EH (cell line): ENCODE data around the gene LAMTOR3.

Experiments used
- DNase-seq: peaks from one replicate; pipeline ENCODE4 v3.0.0-alpha.2; 2015; ENCODE audit warnings: low read depth

Gene LAMTOR3, protein sequence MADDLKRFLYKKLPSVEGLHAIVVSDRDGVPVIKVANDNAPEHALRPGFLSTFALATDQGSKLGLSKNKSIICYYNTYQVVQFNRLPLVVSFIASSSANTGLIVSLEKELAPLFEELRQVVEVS

DNA sequence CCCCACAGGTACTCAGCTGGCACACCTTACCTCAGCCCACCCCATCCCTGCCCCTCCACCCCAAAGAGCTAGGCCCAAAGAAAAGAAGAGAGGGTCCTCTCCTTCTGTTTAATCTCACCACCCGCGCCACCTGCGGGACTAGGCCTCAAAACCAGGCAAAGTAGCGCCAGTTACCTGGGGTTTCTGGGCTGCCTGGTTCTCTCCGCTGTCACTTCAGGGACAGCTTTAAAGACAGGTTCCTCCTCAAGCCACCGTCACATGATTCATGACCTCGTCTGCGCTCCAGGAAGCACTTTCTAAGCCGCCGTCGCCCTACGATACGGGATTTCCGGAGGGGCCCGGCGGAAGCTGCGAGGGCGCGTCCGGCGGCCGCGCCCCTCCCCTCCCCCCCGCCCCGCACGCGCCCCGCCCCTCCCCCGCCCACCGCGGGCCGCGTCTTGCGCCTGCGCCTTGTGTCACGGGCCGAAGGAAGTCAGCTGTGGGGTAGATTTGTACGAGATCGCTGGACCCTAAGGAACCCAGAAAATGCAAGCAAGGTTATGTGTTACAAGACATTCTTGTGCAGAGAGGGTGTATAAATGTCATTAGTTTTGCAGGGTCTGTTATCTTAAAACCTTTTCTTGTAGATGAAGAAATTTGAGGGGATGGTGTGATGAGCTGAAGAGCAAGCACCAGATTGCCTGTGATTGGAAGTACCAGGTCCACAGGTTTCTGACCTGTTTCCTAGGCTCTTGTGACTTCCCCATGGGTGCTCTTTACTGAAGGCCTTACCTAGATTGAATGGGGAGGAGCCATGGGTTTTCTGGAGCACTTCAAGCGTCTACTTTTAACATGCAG is at the start of gene LAMTOR3:
LAMTOR3 (minus strand) TSS at position 267 of the 837 bp plus-strand sequence. CDS start 464 bp downstream, outside the sequence.
- peak; percentile 92 for DNase-seq

DNA sequence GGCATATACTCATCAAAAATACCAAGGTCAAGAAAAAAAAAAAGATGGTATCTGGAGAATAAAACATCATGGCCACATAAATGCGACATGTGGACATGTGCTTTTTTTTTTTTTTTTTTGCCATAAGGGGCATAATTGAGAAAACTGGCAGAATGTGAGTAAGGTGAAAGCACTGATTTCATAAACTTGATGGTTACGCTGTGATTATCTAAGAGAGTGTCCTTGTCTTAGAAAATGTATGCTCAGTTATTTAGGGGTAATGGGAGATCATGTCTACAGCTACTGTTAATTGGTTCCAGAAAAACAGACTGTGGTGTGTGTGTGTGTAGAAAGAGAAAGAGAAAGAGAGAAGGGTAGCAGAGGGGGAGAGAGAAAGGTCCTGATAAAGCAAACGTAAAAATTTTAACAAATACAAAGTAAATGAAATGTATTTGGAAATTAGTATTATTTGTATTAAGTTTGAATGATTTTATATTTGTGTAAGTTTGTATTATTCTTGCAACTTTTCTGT is 44.1 kb upstream of the LAMTOR3 start:
- no peak for DNase-seq

DNA sequence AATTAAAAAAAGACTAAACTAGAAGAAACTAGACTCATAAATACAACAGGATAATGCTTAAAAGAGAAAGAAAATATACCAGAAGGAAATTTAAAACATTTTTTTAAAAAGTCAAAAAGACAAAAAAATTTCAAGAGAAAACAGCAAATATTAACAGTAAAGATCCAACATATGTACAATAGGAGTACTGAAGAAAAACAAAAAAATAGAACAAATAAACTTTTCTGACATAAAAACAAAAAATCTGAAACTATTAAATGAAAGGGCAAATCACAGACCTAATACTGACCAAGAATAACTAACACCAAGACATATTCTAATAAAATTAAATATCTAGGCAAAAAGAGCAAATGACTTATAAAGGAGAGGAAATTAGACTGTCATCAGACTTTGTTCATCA is 40.7 kb upstream of the LAMTOR3 start:
- no peak for DNase-seq

DNA sequence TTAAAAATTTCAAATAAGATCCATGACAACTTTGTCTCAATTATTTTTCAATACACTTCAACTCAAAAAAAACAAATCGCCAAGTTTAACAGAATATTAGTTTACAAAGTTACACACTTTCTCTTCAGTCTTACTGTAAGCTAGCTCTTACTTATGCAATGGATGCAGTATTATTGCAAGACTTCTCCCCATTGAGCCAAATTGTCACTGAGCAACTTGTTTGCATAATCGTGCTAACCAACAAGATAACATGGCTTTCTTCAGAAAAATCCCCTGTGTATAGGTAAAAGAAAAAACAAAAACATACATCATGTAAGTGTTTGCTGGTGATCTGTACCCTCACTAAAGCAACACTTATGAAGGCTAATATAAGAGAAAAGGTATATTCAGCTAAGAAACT is 33.3 kb upstream of the LAMTOR3 start:
- no peak for DNase-seq

DNA sequence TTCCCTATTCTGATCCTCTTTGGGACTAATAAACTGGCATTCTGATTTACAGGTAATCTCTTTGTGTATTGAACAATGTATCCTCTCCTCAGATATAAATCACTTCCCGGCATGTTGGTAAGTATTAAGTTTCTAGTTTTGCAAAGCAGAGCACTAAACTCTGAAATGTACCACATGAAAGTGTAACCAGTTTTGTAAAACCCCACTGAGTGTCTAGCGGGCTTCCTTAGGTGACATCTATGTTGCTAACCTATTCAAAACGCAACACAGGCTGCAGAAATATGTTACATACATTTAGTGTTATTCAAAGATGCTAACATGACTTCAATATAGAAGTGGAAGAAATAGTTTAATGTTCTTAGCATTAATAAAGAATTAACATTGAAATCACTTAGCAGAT is 26.9 kb upstream of the LAMTOR3 start:
- DNase-seq, result no peak

DNA sequence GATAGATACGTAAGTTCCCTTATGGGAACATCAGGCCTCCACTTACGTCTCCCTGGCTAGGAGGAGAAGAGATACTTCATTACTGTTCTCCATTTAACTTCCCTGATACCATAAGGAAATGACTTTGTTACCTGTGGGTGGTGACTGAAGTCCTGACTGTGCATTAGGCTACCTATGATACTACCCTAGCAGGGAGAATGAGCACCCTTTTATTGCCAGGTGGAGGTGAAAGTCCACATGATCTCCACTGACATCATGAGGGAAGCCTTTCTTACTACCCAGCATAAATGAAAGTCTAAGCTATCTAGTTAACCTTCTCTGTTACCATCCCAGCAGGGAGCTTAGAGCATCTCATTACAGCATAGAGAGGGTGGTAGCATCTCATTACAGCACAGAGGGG is 24.4 kb upstream of the LAMTOR3 start:
- DNase-seq, result no peak

DNA sequence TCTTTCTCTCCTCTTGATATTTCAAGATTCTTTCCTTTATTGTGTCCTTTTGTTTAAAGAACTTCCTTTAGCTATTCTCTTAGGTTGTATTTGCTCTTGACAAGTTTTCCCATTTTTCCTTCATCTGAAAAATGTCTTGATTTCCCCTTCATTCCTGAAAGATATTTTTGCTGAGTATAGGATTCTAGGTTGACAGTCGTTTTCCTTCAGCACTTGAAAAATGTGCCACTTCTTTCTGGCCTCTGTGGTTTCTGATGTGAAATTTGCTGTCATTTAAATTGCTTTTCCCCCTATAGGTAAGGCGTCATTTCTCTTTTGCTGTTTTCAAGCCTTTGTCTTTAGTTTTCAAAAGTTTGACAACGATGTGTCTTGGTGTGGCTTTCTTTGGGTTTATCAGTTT is 23.3 kb upstream of the LAMTOR3 start:
- DNase-seq, result no peak

DNA sequence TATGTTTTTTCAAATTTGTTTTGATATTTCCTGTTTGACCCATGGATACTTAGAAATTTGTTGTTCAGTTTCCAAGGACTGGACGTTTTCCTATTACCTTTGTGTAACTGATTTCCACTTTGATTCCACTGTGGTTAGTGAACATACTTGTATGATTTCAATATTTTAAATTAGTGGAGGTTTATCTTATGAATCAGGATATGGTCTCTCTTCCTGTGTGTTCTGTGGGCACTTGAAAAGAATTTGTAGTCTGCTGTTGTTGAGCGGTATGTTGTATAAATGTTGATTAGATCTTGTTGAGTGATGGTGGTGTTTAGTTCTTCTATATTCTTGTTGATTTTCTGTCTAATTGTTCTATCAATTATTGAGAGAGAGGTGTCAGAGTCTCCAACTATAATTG is 21.2 kb upstream of the LAMTOR3 start:
- DNase-seq, result no peak

DNA sequence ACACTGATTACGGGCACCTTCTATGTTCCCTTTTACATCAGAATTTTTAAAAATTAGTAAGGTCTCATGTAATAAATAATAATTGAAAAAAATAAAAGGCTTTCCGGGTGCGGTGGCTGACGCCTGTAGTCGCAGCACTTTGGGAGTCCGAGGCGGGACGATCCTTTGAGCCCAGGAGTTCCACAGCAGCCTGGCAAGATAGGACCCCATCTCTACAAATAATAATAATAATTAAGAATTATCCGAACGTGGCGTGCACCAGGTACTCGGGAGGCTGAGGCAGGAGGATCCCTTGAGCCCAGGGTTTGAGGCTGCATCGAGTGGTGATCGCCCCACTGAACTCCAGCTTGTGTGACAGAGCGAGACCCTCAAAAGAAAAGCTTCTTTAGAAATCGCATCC is 771 bp upstream of the LAMTOR3 start:
- DNase-seq, result no peak

DNA sequence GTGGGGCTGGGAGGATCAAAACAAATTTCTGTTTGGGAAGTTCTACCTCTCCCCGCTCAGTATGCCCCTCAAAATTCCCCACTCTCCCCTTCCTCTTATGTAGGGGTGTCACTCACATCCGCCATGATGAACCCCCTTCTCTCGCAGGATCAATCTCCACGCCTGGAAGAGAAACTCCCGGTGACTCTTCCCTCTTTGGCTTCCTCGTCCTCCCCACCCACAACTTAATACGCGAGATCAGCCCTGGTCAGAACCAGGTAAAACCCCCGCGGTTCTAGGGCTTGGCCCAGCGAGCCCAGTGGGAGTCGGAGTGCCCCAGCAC is 427 bp downstream of the LAMTOR3 start:
- DNase-seq, result no peak

DNA sequence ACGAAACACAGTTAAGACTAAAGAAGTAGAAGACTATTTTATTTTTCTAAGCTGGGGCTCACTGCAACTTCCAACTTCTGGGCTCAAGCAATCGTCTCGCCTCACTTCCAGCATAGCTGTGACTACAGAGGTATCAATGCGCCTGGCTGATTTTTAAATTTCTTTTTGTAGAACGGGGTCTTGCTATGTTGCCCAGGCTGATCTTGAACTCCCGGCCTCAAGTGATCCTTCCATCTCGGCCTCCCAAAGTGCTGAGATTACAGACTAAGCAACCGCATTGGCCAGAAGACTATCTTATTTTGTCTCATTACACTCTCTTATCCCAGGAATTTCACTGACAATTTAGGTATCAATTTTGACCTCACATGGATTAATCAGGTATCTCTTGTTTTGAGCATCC is 1.2 kb downstream of the LAMTOR3 start:
- no peak for DNase-seq

DNA sequence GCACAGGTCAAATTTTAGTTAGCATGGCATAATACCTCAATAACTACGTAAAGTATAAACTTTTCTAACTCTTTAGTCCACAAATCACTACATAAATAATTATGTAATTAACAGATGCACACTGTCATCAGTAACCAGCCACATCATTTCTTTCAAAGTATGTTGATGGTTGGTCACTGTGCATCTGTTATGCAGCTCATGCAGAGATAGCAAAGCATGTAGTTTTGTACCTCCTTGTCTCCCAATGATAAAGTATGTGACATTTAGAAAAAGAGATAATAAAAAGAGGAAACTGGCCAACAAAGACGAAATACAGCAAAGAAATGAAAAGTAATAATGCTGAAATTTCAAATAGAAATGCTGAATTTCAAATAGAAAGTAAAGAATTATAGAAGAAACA is 2.9 kb downstream of the LAMTOR3 start:
- DNase-seq, result no peak

DNA sequence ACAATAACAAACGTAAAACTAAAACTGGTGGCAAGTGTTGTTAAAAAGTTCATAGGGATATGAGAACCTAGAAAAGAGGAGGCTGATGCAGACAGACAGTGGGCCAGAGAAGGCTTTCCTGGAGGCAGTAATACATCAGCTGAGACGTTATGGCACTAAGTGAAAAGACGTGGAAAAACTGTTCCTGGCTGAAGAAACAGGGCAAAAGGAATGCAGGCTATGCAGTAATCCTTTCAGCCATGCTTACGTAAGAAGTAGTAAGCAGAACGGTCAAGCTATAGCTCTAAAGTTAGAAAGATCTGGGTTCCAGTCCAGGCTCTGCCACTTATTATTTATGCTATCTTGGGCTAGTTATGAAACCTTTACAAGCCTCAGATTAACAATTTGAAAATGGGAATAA is 6.4 kb downstream of the LAMTOR3 start:
- peak; percentile 38 for DNase-seq

DNA sequence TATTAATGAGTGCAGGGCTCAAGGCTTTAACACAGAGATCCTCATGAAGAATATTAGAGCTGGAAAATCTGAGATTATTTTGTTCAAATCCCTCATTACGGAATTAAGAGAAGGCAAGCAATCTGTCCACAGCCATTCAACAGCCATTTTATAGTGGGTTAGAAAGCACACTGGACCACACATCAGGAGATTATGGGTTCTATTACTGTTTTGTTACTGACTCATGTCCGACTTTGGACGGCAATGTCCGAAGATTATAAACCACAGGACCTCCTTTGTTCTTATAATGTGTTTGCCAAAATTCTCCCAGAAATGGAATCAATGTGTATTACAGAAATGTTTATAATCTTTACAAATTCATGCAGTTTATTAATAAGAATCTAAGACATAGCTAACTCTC is 8.1 kb downstream of the LAMTOR3 start:
- DNase-seq, result peak; percentile 41

DNA sequence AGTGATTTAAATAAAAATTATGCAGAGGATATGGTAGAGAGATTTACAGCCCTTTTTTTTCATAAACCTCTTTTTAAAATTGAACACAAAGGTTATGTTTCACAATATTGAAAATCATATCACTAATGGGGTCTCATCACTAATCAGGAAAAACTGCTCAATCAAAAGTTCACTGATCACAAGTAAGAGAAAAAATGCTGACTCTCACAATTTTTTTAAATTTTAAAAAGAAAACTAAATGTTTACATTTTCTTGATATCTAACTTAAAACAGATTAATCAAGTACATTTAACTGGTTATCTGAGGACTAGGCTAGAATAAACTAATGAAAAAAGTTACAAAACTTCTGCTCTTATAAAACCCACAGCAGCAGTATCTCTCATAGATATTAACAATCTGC is 8.5 kb downstream of the LAMTOR3 start:
- DNase-seq, result no peak

DNA sequence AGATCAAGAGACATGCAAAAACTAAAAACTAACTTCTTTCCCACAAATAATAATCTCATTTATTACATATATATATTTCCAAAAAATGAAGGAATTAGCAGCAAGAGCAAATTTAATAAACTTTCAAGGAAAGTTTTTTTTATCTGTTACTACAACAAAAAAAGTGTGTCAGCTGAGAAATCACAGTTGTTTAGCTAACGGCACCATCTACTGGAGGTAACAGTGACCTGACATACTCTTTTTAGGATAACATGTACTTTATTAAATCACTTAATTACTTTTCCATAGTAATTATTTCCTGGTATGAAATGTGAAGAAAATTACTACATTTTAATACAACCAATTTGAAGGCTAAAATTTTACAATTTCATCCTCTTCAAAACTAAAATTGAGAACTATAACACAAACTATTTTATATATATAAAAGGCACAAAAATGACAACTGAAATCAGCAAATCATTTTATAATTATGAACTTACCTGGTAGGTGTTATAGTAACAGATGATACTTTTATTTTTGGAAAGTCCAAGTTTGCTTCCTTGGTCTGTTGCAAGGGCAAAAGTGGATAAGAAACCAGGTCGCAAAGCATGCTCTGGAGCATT is 9.1 kb downstream of the LAMTOR3 start:
- DNase-seq, result peak; percentile 53

DNA sequence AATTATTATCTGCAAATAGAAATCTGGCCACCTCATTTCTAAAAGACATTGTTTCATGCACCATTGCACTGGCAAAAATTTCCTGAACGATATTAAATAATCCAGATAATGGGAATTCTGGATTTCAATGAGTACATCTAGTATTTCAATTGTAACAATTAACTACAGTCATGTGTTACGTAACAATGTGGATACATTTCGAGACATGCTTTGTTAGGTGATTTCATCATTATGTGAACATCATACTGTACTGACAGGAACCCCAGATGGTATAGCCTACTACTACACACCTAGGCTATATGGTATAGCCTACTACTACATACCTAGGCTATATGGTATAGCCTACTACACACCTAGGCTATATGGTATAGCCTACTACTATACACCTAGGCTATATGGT is 14.8 kb downstream of the LAMTOR3 start:
- no peak for DNase-seq

DNA sequence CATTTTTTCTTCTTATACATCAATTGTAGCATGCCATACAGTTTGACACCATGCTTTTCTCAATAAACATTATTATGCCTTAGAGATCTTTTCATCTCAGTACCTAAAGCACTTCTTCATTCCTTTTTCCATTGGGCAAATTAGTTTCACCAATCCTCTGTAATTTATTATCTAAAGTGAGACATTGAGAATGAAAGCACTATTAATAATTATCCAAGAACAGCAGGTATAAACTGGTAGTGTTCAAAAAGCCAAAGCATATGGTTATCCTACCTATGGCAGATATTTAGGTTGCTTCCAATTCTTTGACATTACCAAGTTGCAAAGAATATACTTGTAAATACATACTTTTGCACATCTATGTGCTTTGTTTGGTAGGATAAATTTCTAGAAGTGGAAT is 15.6 kb downstream of the LAMTOR3 start:
- no peak for DNase-seq

DNA sequence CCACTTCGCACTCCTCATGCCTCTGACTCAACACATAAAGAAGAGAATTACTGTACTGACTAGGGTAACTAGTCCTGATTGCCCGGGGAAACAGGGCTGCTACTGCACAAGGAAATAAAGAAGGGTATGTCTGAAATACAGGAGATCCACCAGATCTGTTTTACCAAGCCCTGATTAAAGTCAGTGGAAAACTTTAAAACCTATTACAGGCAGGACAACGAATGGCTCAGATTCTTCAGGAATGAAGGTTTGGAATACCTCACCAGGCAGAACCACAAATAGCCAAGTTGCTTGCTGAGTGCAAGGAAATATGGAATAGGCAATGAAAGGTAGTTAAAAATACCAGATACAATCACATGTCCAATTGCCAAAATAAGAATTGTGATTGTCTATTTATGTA is 17.3 kb downstream of the LAMTOR3 start:
- DNase-seq, result no peak

DNA sequence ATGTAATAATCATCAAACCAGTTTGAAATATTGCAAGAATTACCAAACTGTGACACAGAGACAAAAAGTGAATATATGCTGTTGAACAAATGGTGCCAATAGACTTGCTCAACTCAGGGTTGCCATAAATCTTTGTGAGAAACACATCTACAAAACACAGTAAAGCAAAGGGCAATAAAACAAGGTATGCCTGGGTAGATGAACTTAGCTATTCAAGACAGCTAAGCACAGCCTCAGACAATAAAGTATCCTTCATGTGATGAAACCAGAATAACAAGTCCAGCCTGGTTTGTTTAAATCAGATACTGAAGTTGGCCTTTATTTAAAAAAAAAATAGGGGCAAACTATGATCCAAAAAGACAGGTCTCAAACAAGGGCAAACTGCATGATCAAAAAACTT is 19.2 kb downstream of the LAMTOR3 start:
- no peak for DNase-seq

DNA sequence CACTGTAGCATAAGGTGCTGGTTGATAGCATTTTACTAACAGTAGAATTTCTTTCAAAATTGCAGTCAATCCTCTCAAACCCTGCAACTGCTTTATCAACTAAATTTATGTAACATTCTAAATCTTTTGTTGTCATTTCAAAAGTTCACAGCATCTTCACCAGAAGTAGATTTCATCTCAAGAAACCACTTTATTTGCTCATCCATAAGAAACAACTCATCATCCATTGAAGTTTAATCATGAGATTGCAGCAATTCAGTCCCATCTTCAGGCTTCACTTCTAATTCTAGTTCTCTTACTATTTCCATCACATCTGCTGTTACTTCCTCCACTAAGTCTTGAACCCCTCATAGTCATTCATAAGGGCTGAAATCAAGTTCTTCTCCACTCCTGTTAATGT is 21.7 kb downstream of the LAMTOR3 start:
- DNase-seq, result no peak

DNA sequence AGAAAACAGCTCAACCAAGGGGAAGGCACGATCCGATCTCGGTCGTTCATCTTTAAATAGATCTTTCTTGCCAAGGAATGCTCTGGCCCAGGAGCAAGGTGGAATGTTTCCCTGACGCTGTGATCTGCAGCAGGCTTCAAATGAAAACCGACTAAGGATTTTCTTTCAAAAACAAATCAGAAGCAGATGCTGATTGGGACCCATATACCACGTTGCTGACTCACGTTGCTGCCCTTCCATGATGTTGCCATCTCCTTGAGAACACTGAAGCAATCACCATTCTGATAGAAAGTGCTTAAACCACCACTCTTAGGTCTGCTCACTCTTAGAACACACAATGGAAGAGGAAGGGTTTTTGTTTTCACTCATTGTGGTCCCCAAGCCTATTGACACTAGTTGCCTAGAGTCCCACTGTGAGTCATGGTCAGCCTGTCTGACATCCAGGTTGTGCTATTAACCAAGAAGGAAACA is 26.1 kb downstream of the LAMTOR3 start:
- DNase-seq, result peak; percentile 71

DNA sequence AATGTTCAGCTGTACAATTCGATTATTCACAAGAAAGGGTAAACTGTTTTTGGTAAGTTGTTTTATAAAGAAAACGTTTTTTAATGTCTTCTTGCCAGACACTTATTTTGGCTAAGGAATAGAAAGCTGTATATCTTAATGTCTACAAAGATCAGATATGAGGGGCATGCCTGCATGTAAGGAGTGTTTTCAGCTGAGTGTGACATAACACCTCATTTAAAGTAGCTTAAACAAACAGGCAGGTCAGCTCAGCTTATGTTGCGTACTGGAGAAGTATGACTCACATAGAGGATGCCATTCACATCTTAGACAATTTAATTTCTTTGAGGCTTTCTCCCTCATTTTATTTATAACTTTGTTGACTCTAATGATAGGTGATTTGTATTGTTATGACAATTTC is 30.4 kb downstream of the LAMTOR3 start:
- peak; percentile 28 for DNase-seq
